ENCODE data around the gene WFS1. TPM values are rescaled to one million over a fixed set of nuclear protein-coding genes. Genes with fewer than 3 reads are reported as not detected.

The WFS1 gene
- total RNA-seq, 1 experiment from 2014 or later: 0.89 TPM

DNA sequence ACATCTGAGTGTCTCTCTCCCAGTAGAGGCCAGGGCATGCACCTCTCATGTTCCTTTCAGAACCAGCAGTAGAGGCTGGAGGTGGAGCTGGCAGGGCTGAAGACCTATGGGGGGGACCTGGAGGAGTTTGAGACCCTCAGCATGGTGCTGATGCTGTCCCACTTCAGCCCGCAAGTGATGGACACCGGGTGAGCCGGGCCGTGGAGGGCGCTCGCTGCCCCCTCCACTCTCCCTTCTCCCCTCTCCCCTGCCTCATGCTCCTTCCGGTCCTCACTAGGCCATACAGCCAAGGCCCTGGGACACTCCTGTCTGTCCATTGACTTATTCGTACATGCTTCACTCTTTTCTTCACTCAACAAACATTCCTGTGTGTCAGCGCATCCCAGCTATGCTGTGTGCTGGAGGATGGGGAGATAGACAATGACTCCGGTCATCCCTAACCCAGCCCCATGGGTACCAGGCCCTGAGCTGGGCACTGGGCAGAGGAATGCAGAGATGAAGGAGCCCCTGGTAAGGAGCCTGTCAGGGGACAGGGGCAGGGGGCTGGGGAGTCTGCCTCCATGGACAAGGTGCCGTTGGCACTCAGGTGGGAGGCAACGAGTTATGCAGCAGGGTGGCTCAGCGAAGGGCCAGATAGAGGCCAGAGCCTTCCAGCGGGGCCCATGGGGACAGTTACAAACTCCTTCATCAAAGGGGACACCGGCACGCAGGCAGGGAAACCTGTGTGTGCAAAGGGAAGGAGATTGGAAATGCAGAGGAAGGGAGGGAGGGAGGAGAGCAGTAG is 28.4 kb upstream of the WFS1 start:
- H3K27ac ChIP-seq (ENCODE audit: low read length): no peak overlapping the region
- H4K20me1 ChIP-seq (ENCODE audit: insufficient read depth, low read depth, low read length): no peaks in the 10 kb centered on the region
- H3K9me2 ChIP-seq (replicated peaks; ENCODE audit: insufficient read depth, low read length): no peaks in the 10 kb centered on the region
- H3K4me2 ChIP-seq (ENCODE audit: low read depth, low read length, poor library complexity, severe bottlenecking): no peak overlapping the region
- no peak overlapping the region for H3K9ac ChIP-seq (ENCODE audit: low read length)
- H2AFZ ChIP-seq (ENCODE audit: low read length): no peak overlapping the region
- H3K4me1 ChIP-seq (ENCODE audit: low read length): no peaks in the 10 kb centered on the region
- no peaks in the 10 kb centered on the region for H3K9me3 ChIP-seq (ENCODE audit: low read length)
- no peaks in the 10 kb centered on the region for H3K36me3 ChIP-seq (ENCODE audit: insufficient read depth, low read length)
- H3K27me3 ChIP-seq (ENCODE audit: low read length): no peaks in the 10 kb centered on the region
- H3K4me3 ChIP-seq (ENCODE audit: low read length): no peak overlapping the region
- DNase-seq: no peak
- H3K79me2 ChIP-seq (ENCODE audit: low read length): no peaks in the 10 kb centered on the region

DNA sequence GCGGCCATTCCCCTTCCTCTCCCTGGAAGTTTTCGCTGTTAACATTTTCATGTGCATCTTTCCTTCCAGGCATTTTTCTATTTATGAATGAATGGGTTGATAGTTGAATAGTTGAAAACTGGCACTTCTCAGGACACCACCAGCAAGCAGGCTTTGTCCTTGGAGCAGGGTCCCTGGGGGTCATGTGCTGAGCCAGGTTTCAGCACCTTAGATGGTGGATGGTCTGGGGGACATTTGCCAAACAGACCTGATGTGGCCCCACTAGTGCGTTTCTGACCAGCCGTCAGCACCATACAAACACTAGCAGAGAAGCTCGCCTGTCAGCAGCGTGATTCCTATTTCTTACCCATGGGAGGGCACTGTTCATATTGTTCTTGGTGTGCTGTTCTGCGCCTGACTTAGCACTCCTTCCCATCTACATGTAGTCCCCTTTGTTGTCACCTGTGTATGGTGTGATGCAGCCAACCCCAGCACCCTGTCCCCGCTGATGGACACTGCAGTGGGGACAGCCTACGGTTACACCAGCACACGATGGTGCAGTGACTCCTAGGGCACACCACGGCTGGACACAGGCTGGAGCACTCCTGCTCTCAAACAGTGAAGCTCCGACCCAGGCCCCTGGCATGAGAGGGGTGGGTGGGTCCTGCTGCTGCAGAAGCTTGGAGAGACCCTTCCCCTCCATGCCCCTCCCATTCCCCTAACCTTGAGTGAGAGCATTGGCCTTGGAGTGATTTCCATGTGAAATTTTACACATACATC is 27.2 kb upstream of the WFS1 start:
- H3K27ac ChIP-seq (ENCODE audit: low read length): no peak overlapping the region
- H3K79me2 ChIP-seq (ENCODE audit: low read length): no peaks in the 10 kb centered on the region
- no peaks in the 10 kb centered on the region for H3K9me2 ChIP-seq (replicated peaks; ENCODE audit: insufficient read depth, low read length)
- no peaks in the 10 kb centered on the region for H3K36me3 ChIP-seq (ENCODE audit: insufficient read depth, low read length)
- no peaks in the 10 kb centered on the region for H3K4me1 ChIP-seq (ENCODE audit: low read length)
- DNase-seq: no peak
- H3K9ac ChIP-seq (ENCODE audit: low read length): no peak overlapping the region
- H3K4me2 ChIP-seq (ENCODE audit: low read depth, low read length, poor library complexity, severe bottlenecking): no peak overlapping the region
- H4K20me1 ChIP-seq (ENCODE audit: insufficient read depth, low read depth, low read length): no peaks in the 10 kb centered on the region
- H2AFZ ChIP-seq (ENCODE audit: low read length): no peak overlapping the region
- no peaks in the 10 kb centered on the region for H3K27me3 ChIP-seq (ENCODE audit: low read length)
- no peaks in the 10 kb centered on the region for H3K9me3 ChIP-seq (ENCODE audit: low read length)
- no peak overlapping the region for H3K4me3 ChIP-seq (ENCODE audit: low read length)

DNA sequence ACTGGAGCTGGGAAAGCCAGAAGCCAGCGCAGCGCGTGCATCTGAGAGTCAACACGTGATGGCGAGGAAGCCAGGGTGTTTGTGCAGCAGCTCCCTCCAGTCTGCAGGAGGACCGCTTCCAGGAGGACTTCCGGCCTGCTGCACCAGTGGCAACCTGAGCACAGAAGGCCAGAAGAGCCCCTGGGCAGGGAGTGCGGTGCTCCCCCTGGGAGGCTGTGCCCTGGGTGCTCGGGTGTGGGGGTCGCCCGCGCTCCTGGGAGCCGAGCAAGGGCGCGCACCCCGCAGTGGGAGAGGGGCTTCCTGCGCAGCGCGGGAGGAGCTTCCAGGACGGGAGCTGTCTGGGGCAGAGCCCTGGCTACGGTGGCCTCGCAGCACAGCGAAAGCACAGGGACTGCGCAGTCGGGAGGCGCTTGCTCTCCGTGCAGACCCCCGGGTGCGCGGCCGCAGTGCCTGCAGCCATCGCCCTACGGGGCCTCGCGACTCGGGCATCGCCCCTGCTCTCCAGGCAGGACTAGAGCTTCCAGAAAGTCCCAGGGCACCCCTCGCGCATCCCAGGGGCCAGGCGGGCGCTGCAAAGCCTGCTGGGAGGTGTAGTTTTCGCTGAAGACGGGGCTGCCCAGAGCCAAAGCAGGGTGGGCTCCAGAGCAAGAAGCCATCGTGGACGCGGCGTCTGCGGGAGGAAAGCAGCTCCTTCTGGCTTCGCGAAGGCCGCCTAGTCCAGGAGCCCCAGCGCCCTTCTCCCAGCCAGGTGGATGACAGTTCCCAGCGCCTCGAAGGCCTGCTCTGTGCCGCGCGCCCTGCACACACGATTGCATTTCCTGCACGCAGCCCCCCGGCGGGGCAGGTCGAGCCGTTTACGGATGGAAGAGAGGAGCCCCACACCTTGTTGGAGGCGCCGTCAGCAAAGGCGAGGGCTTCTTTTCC is 24.1 kb upstream of the WFS1 start:
- no peak overlapping the region for H2AFZ ChIP-seq (ENCODE audit: low read length)
- no peaks in the 10 kb centered on the region for H3K4me1 ChIP-seq (ENCODE audit: low read length)
- no peak for DNase-seq
- no peaks in the 10 kb centered on the region for H3K79me2 ChIP-seq (ENCODE audit: low read length)
- H3K9ac ChIP-seq (ENCODE audit: low read length): no peak overlapping the region
- H3K4me3 ChIP-seq (ENCODE audit: low read length): no peak overlapping the region
- no peaks in the 10 kb centered on the region for H3K9me2 ChIP-seq (replicated peaks; ENCODE audit: insufficient read depth, low read length)
- H3K9me3 ChIP-seq (ENCODE audit: low read length): no peaks in the 10 kb centered on the region
- H3K27me3 ChIP-seq (ENCODE audit: low read length): no peaks in the 10 kb centered on the region
- H3K36me3 ChIP-seq (ENCODE audit: insufficient read depth, low read length): no peaks in the 10 kb centered on the region
- no peaks in the 10 kb centered on the region for H4K20me1 ChIP-seq (ENCODE audit: insufficient read depth, low read depth, low read length)
- no peak overlapping the region for H3K27ac ChIP-seq (ENCODE audit: low read length)
- no peak overlapping the region for H3K4me2 ChIP-seq (ENCODE audit: low read depth, low read length, poor library complexity, severe bottlenecking)

DNA sequence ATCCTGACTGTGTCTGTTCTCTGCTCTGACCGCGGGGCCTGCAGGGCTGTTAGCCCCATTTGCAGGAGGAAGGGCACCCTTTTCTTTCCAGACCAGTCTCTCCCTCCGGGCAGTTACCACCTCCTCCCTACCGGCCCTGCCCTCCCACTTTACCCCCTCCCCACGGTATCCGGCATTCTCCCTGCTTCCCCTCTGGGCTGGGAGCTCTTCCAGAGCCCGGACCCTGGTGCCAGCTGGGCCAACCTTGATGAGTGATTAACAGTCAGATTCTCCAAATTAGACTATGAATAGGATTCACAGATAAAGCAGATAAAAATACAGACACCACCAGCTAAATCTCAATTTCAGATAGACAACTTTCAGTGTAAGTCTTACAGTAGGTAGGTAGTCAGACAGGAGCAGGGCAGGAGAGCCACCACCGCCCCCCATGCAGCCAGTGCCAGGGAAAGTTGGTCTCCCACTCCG is 23.4 kb upstream of the WFS1 start:
- no peak overlapping the region for H3K4me3 ChIP-seq (ENCODE audit: low read length)
- H3K27ac ChIP-seq (ENCODE audit: low read length): no peak overlapping the region
- no peaks in the 10 kb centered on the region for H3K4me1 ChIP-seq (ENCODE audit: low read length)
- DNase-seq: no peak
- H4K20me1 ChIP-seq (ENCODE audit: insufficient read depth, low read depth, low read length): no peaks in the 10 kb centered on the region
- no peaks in the 10 kb centered on the region for H3K79me2 ChIP-seq (ENCODE audit: low read length)
- H3K9me3 ChIP-seq (ENCODE audit: low read length): no peaks in the 10 kb centered on the region
- H3K36me3 ChIP-seq (ENCODE audit: insufficient read depth, low read length): no peaks in the 10 kb centered on the region
- no peak overlapping the region for H2AFZ ChIP-seq (ENCODE audit: low read length)
- no peaks in the 10 kb centered on the region for H3K27me3 ChIP-seq (ENCODE audit: low read length)
- H3K9ac ChIP-seq (ENCODE audit: low read length): no peak overlapping the region
- H3K4me2 ChIP-seq (ENCODE audit: low read depth, low read length, poor library complexity, severe bottlenecking): no peak overlapping the region
- no peaks in the 10 kb centered on the region for H3K9me2 ChIP-seq (replicated peaks; ENCODE audit: insufficient read depth, low read length)

DNA sequence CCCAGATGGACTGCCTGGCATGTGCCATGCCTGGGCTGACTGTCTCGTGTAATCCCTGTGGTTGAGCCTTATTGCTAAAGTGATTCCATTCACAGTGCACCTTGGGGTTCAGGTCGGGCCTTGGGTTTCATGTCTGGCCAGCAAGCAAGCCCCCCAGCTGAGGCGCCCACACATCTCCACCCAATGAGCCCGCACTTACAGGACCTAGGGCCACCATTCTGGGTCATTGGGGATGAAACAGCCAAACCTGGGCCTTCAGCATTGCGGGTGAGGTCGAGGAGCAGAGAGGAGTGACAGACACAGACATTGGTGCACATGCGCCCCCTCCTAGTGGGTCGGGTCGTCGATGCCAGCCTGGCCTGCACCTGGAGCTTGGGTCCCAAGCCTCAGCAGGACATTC is 21.3 kb upstream of the WFS1 start:
- Histone ChIP-seq H3K4me1 (ENCODE audit: low read length) (no peaks in the 10 kb centered on the region), H3K36me3 (ENCODE audit: insufficient read depth, low read length) (no peaks in the 10 kb centered on the region), H3K4me2 (ENCODE audit: low read depth, low read length, poor library complexity, severe bottlenecking) (no peak overlapping the region), H2AFZ (ENCODE audit: low read length) (no peak overlapping the region), H3K27me3 (ENCODE audit: low read length) (no peaks in the 10 kb centered on the region), H3K79me2 (ENCODE audit: low read length) (no peaks in the 10 kb centered on the region), H4K20me1 (ENCODE audit: insufficient read depth, low read depth, low read length) (no peaks in the 10 kb centered on the region), H3K9me3 (ENCODE audit: low read length) (no peaks in the 10 kb centered on the region), H3K9ac (ENCODE audit: low read length) (no peak overlapping the region), H3K27ac (ENCODE audit: low read length) (no peak overlapping the region), H3K9me2 (replicated peaks; ENCODE audit: insufficient read depth, low read length) (no peaks in the 10 kb centered on the region), H3K4me3 (ENCODE audit: low read length) (no peak overlapping the region)
- no peak for DNase-seq

DNA sequence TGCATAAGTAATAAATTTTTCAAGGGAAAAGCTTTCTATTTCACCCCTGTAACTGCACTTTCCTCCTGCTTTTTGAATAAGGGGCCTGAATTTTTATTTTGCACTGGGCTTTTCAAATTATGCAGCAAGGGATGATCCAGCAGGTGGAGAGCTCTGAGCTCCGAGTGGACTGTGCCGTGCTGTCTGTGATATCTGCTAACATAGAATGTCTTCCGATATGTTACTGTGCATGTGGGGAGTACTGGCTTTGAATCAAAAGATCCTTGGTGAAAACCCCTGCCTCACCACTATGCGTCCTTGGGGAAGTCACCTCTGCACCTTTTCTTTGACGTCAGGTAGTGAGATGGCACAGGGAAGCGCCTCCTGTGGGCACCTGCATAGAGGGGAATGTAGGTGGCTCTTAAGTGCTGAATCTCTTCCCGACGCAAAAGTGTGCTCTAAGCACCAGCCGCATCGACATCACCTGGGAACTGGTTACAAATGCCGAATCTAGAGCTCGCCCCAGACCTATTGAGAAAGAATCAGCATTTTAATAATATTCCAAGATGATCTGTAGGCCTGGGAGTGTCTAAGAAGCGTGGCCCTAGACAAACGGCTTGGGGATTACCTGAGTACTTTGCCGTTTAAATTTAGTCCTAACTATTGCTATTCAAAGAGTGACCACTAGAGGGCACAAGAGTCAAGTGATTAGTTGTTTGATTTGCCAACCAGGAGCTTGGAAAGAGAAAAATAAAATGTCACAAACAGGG is 19.2 kb upstream of the WFS1 start:
- Histone ChIP-seq H3K4me1 (ENCODE audit: low read length) (no peaks in the 10 kb centered on the region), H4K20me1 (ENCODE audit: insufficient read depth, low read depth, low read length) (no peaks in the 10 kb centered on the region), H3K9me3 (ENCODE audit: low read length) (no peaks in the 10 kb centered on the region), H3K27ac (ENCODE audit: low read length) (no peak overlapping the region), H3K79me2 (ENCODE audit: low read length) (no peaks in the 10 kb centered on the region), H3K9ac (ENCODE audit: low read length) (no peak overlapping the region), H3K9me2 (replicated peaks; ENCODE audit: insufficient read depth, low read length) (no peaks in the 10 kb centered on the region), H3K4me2 (ENCODE audit: low read depth, low read length, poor library complexity, severe bottlenecking) (no peak overlapping the region), H3K36me3 (ENCODE audit: insufficient read depth, low read length) (no peaks in the 10 kb centered on the region), H3K27me3 (ENCODE audit: low read length) (no peaks in the 10 kb centered on the region), H3K4me3 (ENCODE audit: low read length) (no peak overlapping the region), H2AFZ (ENCODE audit: low read length) (no peak overlapping the region)
- DNase-seq: peak; percentile 83

DNA sequence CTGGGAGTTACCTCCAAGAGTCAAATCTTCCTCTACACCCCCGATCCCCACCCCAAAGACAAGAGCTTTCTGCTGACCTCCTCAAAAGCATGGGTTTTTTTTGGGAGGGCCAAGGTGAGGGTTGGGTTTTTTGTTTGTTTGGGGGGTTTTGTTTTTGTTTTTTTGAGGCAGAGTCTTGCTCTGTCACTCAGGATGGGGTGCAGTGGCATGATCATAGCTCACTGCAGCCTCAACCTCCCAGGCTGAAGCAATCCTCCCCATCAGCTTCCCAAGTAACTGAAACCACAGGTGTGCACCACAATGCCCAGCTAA is 18.7 kb upstream of the WFS1 start:
- no peak overlapping the region for H3K9ac ChIP-seq (ENCODE audit: low read length)
- H3K4me2 ChIP-seq (ENCODE audit: low read depth, low read length, poor library complexity, severe bottlenecking): no peak overlapping the region
- H2AFZ ChIP-seq (ENCODE audit: low read length): no peak overlapping the region
- no peaks in the 10 kb centered on the region for H3K36me3 ChIP-seq (ENCODE audit: insufficient read depth, low read length)
- H3K4me3 ChIP-seq (ENCODE audit: low read length): no peak overlapping the region
- H3K27ac ChIP-seq (ENCODE audit: low read length): no peak overlapping the region
- H3K9me3 ChIP-seq (ENCODE audit: low read length): no peaks in the 10 kb centered on the region
- H3K4me1 ChIP-seq (ENCODE audit: low read length): no peaks in the 10 kb centered on the region
- no peaks in the 10 kb centered on the region for H3K79me2 ChIP-seq (ENCODE audit: low read length)
- no peaks in the 10 kb centered on the region for H3K27me3 ChIP-seq (ENCODE audit: low read length)
- no peaks in the 10 kb centered on the region for H3K9me2 ChIP-seq (replicated peaks; ENCODE audit: insufficient read depth, low read length)
- DNase-seq: no peak
- H4K20me1 ChIP-seq (ENCODE audit: insufficient read depth, low read depth, low read length): no peaks in the 10 kb centered on the region

Measured in Karpas-422 (cell line).